ENCODE data around the gene SPATA31D3.

GRCh38 chr9:81898851-81899250 lies 44.4 kb upstream of the SPATA31D3 start:
- TF ChIP-seq POLR2A (IDR thresholded peaks at IDR 0.05) (no peak), CTCF (IDR thresholded peaks at IDR 0.05) (no peak)

Measured in esophagus squamous epithelium (tissue), 4 donors.